ENCODE measurements around the gene EVI5L. TPM values are rescaled to one million over a fixed set of nuclear protein-coding genes. Genes with fewer than 3 reads are reported as not detected.

Gene EVI5L
- total and polyA plus RNA-seq, 2 of the 4 experiments (the other 2 are of a cell fraction), result 12.7 to 14.6 TPM

DNA sequence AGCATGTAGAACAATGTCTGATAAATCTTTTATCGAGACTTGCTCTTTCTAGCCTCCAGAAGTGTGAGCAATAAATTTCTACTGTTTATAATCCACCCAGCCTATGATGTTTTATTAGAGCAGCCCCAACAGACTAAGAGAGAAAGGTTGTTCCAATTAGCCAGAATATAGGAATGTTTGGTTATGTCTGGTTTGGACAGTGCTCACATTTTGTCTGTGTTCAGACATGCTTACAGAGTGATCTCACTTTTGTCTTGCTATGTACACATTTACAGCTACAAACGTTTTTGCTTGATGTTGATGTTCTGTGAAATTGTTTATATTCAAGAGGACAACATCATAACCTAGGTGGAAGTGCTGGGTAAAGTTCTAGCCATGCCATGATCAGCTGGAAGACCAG, 18.0 kb upstream of the EVI5L start:
- Histone ChIP-seq H2BK120ac (ENCODE audit: low read depth, low read length) (no peak overlapping the region), H2AK9ac (replicated peaks; ENCODE audit: low read depth, low read length, poor library complexity) (no peak overlapping the region), H2AK5ac (ENCODE audit: low read depth, low read length) (no peak overlapping the region), H3K14ac (replicated peaks; ENCODE audit: low read depth, low read length) (no peak overlapping the region), H3K9me1 (ENCODE audit: insufficient read depth, low read length) (no peaks in the 10 kb centered on the region), H3K27me3 (ENCODE audit: control insufficient read depth, insufficient read depth, low read length) (peaks cover 2% of the 10 kb centered on the region), H3K4me3 (ENCODE audit: insufficient read depth, low read depth, low read length) (no peak overlapping the region), H3K4me1 (ENCODE audit: control insufficient read depth, insufficient read depth, low read length) (0 out of 2 replicates have a peak, but pooled peaks cover 1% of the 10 kb centered on the region), H3K4ac (ENCODE audit: low read depth, low read length) (no peak overlapping the region), H4K5ac (ENCODE audit: low read depth, low read length) (no peak overlapping the region), H3K9ac (ENCODE audit: low read depth, low read length) (no peak overlapping the region), H3K56ac (ENCODE audit: extremely low read depth, insufficient read depth, low read length) (no peak overlapping the region), H2BK15ac (ENCODE audit: low read depth, low read length) (no peak overlapping the region), H4K8ac (ENCODE audit: low read depth in 2 of 2, low read length in 2 of 2) (no peak overlapping the region), H2BK20ac (ENCODE audit: low read depth, low read length) (no peak overlapping the region), H3K4me2 (ENCODE audit: low read depth, low read length) (no peak overlapping the region), H3K79me1 (ENCODE audit: low read depth in 1 of 2, low read length in 2 of 2) (no peaks in the 10 kb centered on the region), H2AFZ (replicated peaks; ENCODE audit: low read length, poor library complexity) (no peak overlapping the region), H3K18ac (ENCODE audit: low read depth, low read length) (no peak overlapping the region), H4K20me1 (ENCODE audit: insufficient read depth, low read length) (no peaks in the 10 kb centered on the region), H3K23ac (ENCODE audit: low read depth, low read length) (no peak overlapping the region), H4K91ac (ENCODE audit: insufficient read depth, low read depth, low read length) (no peak overlapping the region), H3K36me3 (ENCODE audit: control insufficient read depth, insufficient read depth, low read length) (no peaks in the 10 kb centered on the region), H3K27ac (ENCODE audit: insufficient read depth, low read length) (no peak overlapping the region), H2BK5ac (ENCODE audit: low read depth, low read length, poor library complexity, severe bottlenecking) (no peak overlapping the region), H3K9me3 (ENCODE audit: control insufficient read depth, insufficient read depth, low read length) (peaks cover 3% of the 10 kb centered on the region; the same call in 1 of the 2 replicates)
- no peak for TF ChIP-seq POLR2A (IDR thresholded peaks at IDR 0.05; ENCODE audit: low read depth, low read length)
- TF ChIP-seq RAD21 (IDR thresholded peaks at IDR 0.05; ENCODE audit: low read length), result no peak
- no peak for TF ChIP-seq FOS (IDR thresholded peaks at IDR 0.05; ENCODE audit: low read depth, low read length)
- TF ChIP-seq RFX5 (IDR thresholded peaks at IDR 0.05; ENCODE audit: low read depth, low read length), result no peak
- no peak for TF ChIP-seq BHLHE40 (IDR thresholded peaks at IDR 0.05; ENCODE audit: low read depth, low read length)
- no peak for TF ChIP-seq NFE2L2 (IDR thresholded peaks at IDR 0.05; ENCODE audit: low read depth, low read length)
- DNase-seq, result peak; percentile 28
- CTCF ChIA-PET, result interaction anchor here (0.6 to 1.0 kb wide), 2 partner anchors 12 to 292 kb away, joined by 3 read pairs; no protein-coding TSS in a partner anchor
- POLR2A ChIA-PET (ENCODE audit: unreplicated experiment), result no interaction called here
- no TSS peak for BruUV-seq (replicated peaks)
- intact Hi-C loops (cut with micrococcal nuclease) (no loop called here), in situ Hi-C loops (cut with MboI; ENCODE audit: low sequenced_read_pairs) (loop anchor here (25.0 kb wide), 1 partner anchor 700 kb away; no protein-coding TSS in a partner anchor), dilution Hi-C loops (cut with HindIII; ENCODE audit: low sequenced_read_pairs, unreplicated experiment) (no loop called here)
- ATAC-seq (ENCODE audit: low read depth), result peak; percentile 62
- WGBS, 2 experiments (ENCODE audit: extremely low coverage in 2 of 2, insufficient read length in 1 of 2), result no CpG with 5 or more reads among the region's 2 CpGs
